HepG2 (cell line): ENCODE results near the gene MTTP. TPM values are rescaled to one million over a fixed set of nuclear protein-coding genes. Genes with fewer than 3 reads are reported as not detected.

Experiments
- ATAC-seq: fragments of 200-7000 bp; cut with Tn5 transposase; 3 replicates; pipeline ENCODE4 v1.9.1; 2020; ENCODE audit warnings: mild to moderate bottlenecking, moderate library complexity
- BruUV-seq: library from RNA; stranded (reverse); fragments of 400-500 nt; replicated peaks from 2 replicates; lab custom pipeline; 2021; lab: Mats Ljungman, UMichigan
- CTCF ChIA-PET: fragments of 300-600 bp; formaldehyde crosslinking; extraction: SDS; loops from one replicate; lab custom pipeline; 2021; ENCODE audit warnings: low total read pairs, inconsistent platforms, low intra/inter-chr PET ratio; lab: Yijun Ruan, JAX
- POLR2A ChIA-PET: fragments of 350-600 bp; sonication (Branson Sonifier 250); formaldehyde crosslinking; loops from one replicate; lab custom pipeline; 2020; ENCODE audit warnings: antibody characterized with exemption, inconsistent platforms; lab: Yijun Ruan, JAX
- DNase-seq: peaks from one replicate; pipeline ENCODE4 v3.0.0-alpha.2; 2015; ENCODE audit warnings: low spot score
- FAIRE-seq: peaks from 3 replicates; lab custom pipeline; 2011; peaks lifted over from hg19 to GRCh38; lab: Jason Lieb, UNC
- H2AFZ ChIP-seq: one replicate; pipeline ENCODE4 v1.6.1; 2011; ENCODE audit warnings: low read length, inconsistent platforms
- H3K27ac ChIP-seq: fragments of 300-600 bp; 3 replicates; pipeline ENCODE4 v1.8.0; 2011; ENCODE audit warnings: mixed run types, mild to moderate bottlenecking, mixed read lengths, low read length, inconsistent platforms; ENCODE audit not compliant: insufficient read depth; ENCODE audit errors: extremely low read length
- H3K27me3 ChIP-seq, 2 experiments: fragments of 200-600 bp in 1 of 2; 2 replicates in 1 of 2; 3 replicates in 1 of 2; pipeline versions ENCODE4 v1.6.0 to v1.8.0; 2011; ENCODE audit warnings: low read length in 2 of 2, mild to moderate bottlenecking in 2 of 2, moderate library complexity in 2 of 2, inconsistent platforms in 1 of 2; ENCODE audit not compliant: insufficient read depth in 2 of 2, control insufficient read depth in 1 of 2
- H3K36me3 ChIP-seq, 2 experiments: fragments of 200-600 bp in 1 of 2; replicated peaks in 1 of 2; 2 replicates in 1 of 2; 3 replicates in 1 of 2; pipeline versions ENCODE4 v1.5.1 to v1.8.0; 2011; ENCODE audit warnings: low read length in 2 of 2, inconsistent platforms in 1 of 2; ENCODE audit not compliant: insufficient read depth in 2 of 2, control insufficient read depth in 1 of 2
- H3K4me1 ChIP-seq: 2 replicates; pipeline ENCODE4 v1.5.1; 2012; ENCODE audit warnings: low read length, inconsistent platforms; ENCODE audit not compliant: insufficient read depth
- H3K4me2 ChIP-seq: 2 replicates; pipeline ENCODE4 v1.6.0; 2011; ENCODE audit warnings: low read depth, low read length, inconsistent platforms
- H3K4me3 ChIP-seq, 3 experiments: fragments of 200-600 bp in 1 of 3; sonication (generic), shearing (Covaris generic) in 1 of 3; replicated peaks in 1 of 3; 2 replicates each; pipeline ENCODE4 v1.5.1; 2011 to 2016; ENCODE audit warnings: low read length in 3 of 3, inconsistent platforms in 2 of 3, low read depth in 2 of 3, mild to moderate bottlenecking in 2 of 3, control low read depth in 1 of 3, mixed read lengths in 1 of 3; ENCODE audit not compliant: insufficient read depth in 1 of 3
- H3K79me2 ChIP-seq: one replicate; pipeline ENCODE4 v1.6.1; 2011; ENCODE audit warnings: low read length, inconsistent platforms; ENCODE audit not compliant: insufficient read depth
- H3K9ac ChIP-seq: 2 replicates; pipeline ENCODE4 v1.6.0; 2011; ENCODE audit warnings: mild to moderate bottlenecking, low read depth, low read length, inconsistent platforms; ENCODE audit not compliant: insufficient read depth
- H3K9me3 ChIP-seq: 2 replicates; pipeline ENCODE4 v1.5.1; 2012; ENCODE audit warnings: mild to moderate bottlenecking, low read length
- H4K20me1 ChIP-seq: 2 replicates; pipeline ENCODE4 v1.6.0; 2011; ENCODE audit warnings: inconsistent platforms, mild to moderate bottlenecking, low read length, moderate library complexity; ENCODE audit not compliant: insufficient read depth
- CEBPG ChIP-seq: IDR thresholded peaks from 2 replicates; pipeline ENCODE4 v1.6.1; 2016
- CHD2 ChIP-seq: IDR thresholded peaks from 2 replicates; pipeline ENCODE4 v1.6.1; 2011; ENCODE audit warnings: low read depth, low read length, improper control_type of control experiment
- ERF ChIP-seq: IDR thresholded peaks from 2 replicates; pipeline ENCODE4 v1.6.1; 2018; ENCODE audit warnings: missing biosample characterization, missing genetic modification reagents
- MTF1 ChIP-seq: sonication (generic); formaldehyde crosslinking; IDR thresholded peaks from 2 replicates; pipeline ENCODE4 v1.5.0; 2020; ENCODE audit warnings: missing genetic modification reagents
- NFRKB ChIP-seq: fragments of 450-650 bp; IDR thresholded peaks from 2 replicates; pipeline ENCODE4 v1.6.1; 2017
- PHF21A ChIP-seq: sonication (generic); formaldehyde crosslinking; IDR thresholded peaks from 2 replicates; pipeline ENCODE4 v1.5.0; 2020; ENCODE audit warnings: mild to moderate bottlenecking, missing genetic modification reagents
- POGZ ChIP-seq: sonication (generic); formaldehyde crosslinking; IDR thresholded peaks from 2 replicates; pipeline ENCODE4 v1.4.0; 2020; ENCODE audit warnings: mild to moderate bottlenecking, missing genetic modification reagents
- TBL1XR1 ChIP-seq: fragments of 150-350 bp; IDR thresholded peaks from 2 replicates; pipeline ENCODE4 v1.6.1; 2014; ENCODE audit warnings: borderline replicate concordance, low read length; ENCODE audit not compliant: partially characterized antibody
- TCF7L2 ChIP-seq: IDR thresholded peaks from 2 replicates; pipeline ENCODE4 v1.6.1; 2011; ENCODE audit warnings: mild to moderate bottlenecking, low read depth, low read length, moderate library complexity
- YEATS4 ChIP-seq: sonication (generic); formaldehyde crosslinking; IDR thresholded peaks from 2 replicates; pipeline ENCODE4 v1.4.0; 2020; ENCODE audit warnings: missing genetic modification reagents, borderline replicate concordance
- ZMYM2 ChIP-seq: sonication (generic); formaldehyde crosslinking; IDR thresholded peaks from 2 replicates; pipeline ENCODE4 v1.8.0; 2022; ENCODE audit warnings: mild to moderate bottlenecking, missing genetic modification reagents
- ZNF280B ChIP-seq: sonication (generic); formaldehyde crosslinking; IDR thresholded peaks from 2 replicates; pipeline ENCODE4 v1.5.0; 2020; ENCODE audit warnings: missing genetic modification reagents, mild to moderate bottlenecking, borderline replicate concordance
- ZNF407 ChIP-seq: sonication (generic); formaldehyde crosslinking; IDR thresholded peaks from one replicate; pipeline ENCODE4 v1.5.1; 2020; ENCODE audit warnings: mild to moderate bottlenecking, missing genetic modification reagents; ENCODE audit errors: not compliant biosample characterization
- ZNF546 ChIP-seq: sonication (generic); formaldehyde crosslinking; conservative IDR thresholded peaks from 2 replicates; pipeline ENCODE4 v1.8.1; 2023; ENCODE audit warnings: mild to moderate bottlenecking, missing genetic modification reagents
- ZSCAN21 ChIP-seq: sonication (generic); formaldehyde crosslinking; IDR thresholded peaks from 2 replicates; pipeline ENCODE4 v1.8.0; 2022; ENCODE audit warnings: mild to moderate bottlenecking, missing genetic modification reagents, moderate library complexity, borderline replicate concordance
- WGBS: methylation state at CpG from one replicate; pipeline ENCODE4 v1.1.6; 2017; ENCODE audit warnings: low lambda C conversion rate; 5-methylcytosine and 5-hydroxymethylcytosine counted together
- in situ Hi-C: cut with HindIII; loops from 2 replicates; pipeline ENCODE4 v1.10.0; 2017; ENCODE audit warnings: low pct_unique_long_range_greater_than_20kb; ENCODE audit not compliant: extremely low pct_ligation_motif_present
- intact Hi-C: fragments of 100-400 bp; cut with micrococcal nuclease; formaldehyde crosslinking; loops from one replicate; pipeline ENCODE4 v1.10.0; 2022; ENCODE audit not compliant: unreplicated experiment
- polyA plus RNA-seq, 8 experiments: library from polyadenylated mRNA; depleted of rRNA in 3 of 8; stranded (reverse) in 7 of 8; unstranded in 1 of 8; fragments of >200 nt; fragmentation: Illumina TruSeq in 4 of 8; extraction: Trizol in 4 of 8; gene quantifications; 2 replicates each; pipeline versions ENCODE4 v1.2.1 to v1.2.3, GENCODE V29; 2011 to 2016; ENCODE audit warnings: low read depth in 4 of 8, missing spikeins in 1 of 8, mixed read lengths in 1 of 8; ENCODE audit not compliant: insufficient read depth in 1 of 8
- total RNA-seq, 5 experiments: library from RNA; depleted of rRNA; stranded (reverse); fragments of >200 nt; fragmentation: Illumina TruSeq; extraction: Trizol; gene quantifications; 2 replicates each; pipeline ENCODE4 v1.2.3, GENCODE V29; 2016; ENCODE audit warnings: low read depth in 1 of 5

The MTTP gene
- total and polyA plus RNA-seq, 2 of the 13 experiments (the other 11 are each of a cell fraction or from before 2014, with no cell fraction given) = 84.7 to 102 TPM

GRCh38 chr4:99669084-99669483 lies 94.5 kb downstream of the MTTP start:
- Histone ChIP-seq H3K27me3 (no peaks in the 10 kb centered on the region), H3K9me3 (peaks cover 25% of the 10 kb centered on the region), H4K20me1 (no peaks in the 10 kb centered on the region), H3K4me3 (no peak overlapping the region), H3K4me1 (no peaks in the 10 kb centered on the region), H3K27ac (no peak overlapping the region), H2AFZ (no peak overlapping the region), H3K79me2 (no peaks in the 10 kb centered on the region), H3K9ac (no peak overlapping the region), H3K36me3 (no peaks in the 10 kb centered on the region), H3K4me2 (no peak overlapping the region)
- TF ChIP-seq TBL1XR1 = no peak
- TF ChIP-seq NFRKB = no peak
- TF ChIP-seq POGZ (CRISPR knock-in tag) = no peak
- TF ChIP-seq ZNF407 = no peak
- TF ChIP-seq PHF21A (CRISPR knock-in tag) = no peak
- no peak for TF ChIP-seq ZSCAN21
- TF ChIP-seq ERF (CRISPR knock-in tag) = no peak
- TF ChIP-seq YEATS4 (CRISPR knock-in tag) = no peak
- TF ChIP-seq TCF7L2 = no peak
- TF ChIP-seq ZNF546 = no peak
- TF ChIP-seq MTF1 (CRISPR knock-in tag) = no peak
- no peak for TF ChIP-seq CEBPG (CRISPR knock-in tag)
- TF ChIP-seq CHD2 = no peak
- TF ChIP-seq ZMYM2 (CRISPR knock-in tag) = no peak
- no peak for TF ChIP-seq ZNF280B
- POLR2A ChIA-PET = no interaction called here
- 44% methylated on average over 1 of the region's 1 CpG for WGBS
- CTCF ChIA-PET = no interaction called here
- DNase-seq (no peak), FAIRE-seq (no peak), ATAC-seq (no peak)
- intact Hi-C loops (no loop called here), in situ Hi-C loops (no loop called here)
- BruUV-seq = no TSS peak
